SK-N-MC (cell line): Measurements from ENCODE around the gene MZB1.

ENCODE experiments used
- DNase-seq: peaks from one replicate; pipeline ENCODE4 v3.0.0-alpha.2; 2011; ENCODE audit warnings: low read depth, low spot score
- H3K27ac ChIP-seq: fragments of 200-600 bp; sonication (generic); 2 replicates; pipeline ENCODE4 v1.5.1; 2016; ENCODE audit warnings: mixed run types
- H3K36me3 ChIP-seq: fragments of 200-600 bp; sonication (generic); 2 replicates; pipeline ENCODE4 v1.6.1; 2017; ENCODE audit warnings: antibody characterized with exemption, low read length, mixed read lengths; ENCODE audit not compliant: insufficient read depth
- H3K4me3 ChIP-seq: fragments of 200-600 bp; sonication (generic); 2 replicates; pipeline ENCODE4 v1.5.1; 2016
- H3K9ac ChIP-seq: fragments of 200-600 bp; sonication (generic); 2 replicates; pipeline ENCODE4 v1.8.0; 2017; ENCODE audit warnings: mixed run types, mixed read lengths; ENCODE audit not compliant: insufficient read length
- H3K9me3 ChIP-seq: fragments of 200-600 bp; sonication (generic); 2 replicates; pipeline ENCODE4 v1.6.1; 2017; ENCODE audit warnings: low read depth, mild to moderate bottlenecking, antibody characterized with exemption, low read length, moderate library complexity, mixed read lengths
- EZH2 ChIP-seq: fragments of 200-600 bp; sonication (generic); IDR thresholded peaks from one replicate; pipeline ENCODE4 v1.6.1; 2017; ENCODE audit warnings: antibody characterized with exemption
- FOXP2 ChIP-seq: optimal IDR thresholded peaks from 2 replicates; pipeline ENCODE3; 2011; ENCODE audit warnings: mild to moderate bottlenecking, moderate library complexity; ENCODE audit not compliant: insufficient read depth; ENCODE audit errors: extremely low read length, control extremely low read depth
- POLR2AphosphoS5 ChIP-seq: IDR thresholded peaks from 2 replicates; pipeline ENCODE4 v1.6.1; 2012; ENCODE audit warnings: mild to moderate bottlenecking, low read depth, low read length, borderline replicate concordance

Gene MZB1

DNA sequence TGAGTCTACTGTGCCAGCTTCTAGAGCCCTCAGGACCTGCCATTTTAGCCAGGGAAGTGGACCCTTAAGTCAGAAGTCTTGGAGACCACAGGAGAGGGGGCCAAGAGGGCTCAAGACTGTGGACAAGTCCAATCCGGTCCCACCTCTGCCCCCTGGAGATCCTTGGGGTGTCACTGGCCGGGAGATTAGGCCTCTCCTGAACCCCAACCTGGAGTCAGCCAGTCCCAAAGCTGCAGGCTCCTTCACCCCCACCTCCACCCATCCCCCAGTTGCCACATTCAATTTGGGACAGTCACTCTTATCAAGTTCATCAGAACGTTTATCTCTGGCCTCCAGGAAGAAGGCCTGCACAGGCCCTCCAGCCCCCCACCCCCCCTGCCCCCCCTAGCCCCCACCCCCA lies 6.9 kb downstream of the MZB1 start:
- DNase-seq, result no peak
- no peaks in the 10 kb centered on the region for H3K9me3 ChIP-seq
- no peak for TF ChIP-seq FOXP2
- TF ChIP-seq POLR2AphosphoS5, result no peak
- no peak for TF ChIP-seq EZH2
- no peak overlapping the region for H3K27ac ChIP-seq
- H3K4me3 ChIP-seq, result no peak overlapping the region
- no peak overlapping the region for H3K9ac ChIP-seq
- no peaks in the 10 kb centered on the region for H3K36me3 ChIP-seq

DNA sequence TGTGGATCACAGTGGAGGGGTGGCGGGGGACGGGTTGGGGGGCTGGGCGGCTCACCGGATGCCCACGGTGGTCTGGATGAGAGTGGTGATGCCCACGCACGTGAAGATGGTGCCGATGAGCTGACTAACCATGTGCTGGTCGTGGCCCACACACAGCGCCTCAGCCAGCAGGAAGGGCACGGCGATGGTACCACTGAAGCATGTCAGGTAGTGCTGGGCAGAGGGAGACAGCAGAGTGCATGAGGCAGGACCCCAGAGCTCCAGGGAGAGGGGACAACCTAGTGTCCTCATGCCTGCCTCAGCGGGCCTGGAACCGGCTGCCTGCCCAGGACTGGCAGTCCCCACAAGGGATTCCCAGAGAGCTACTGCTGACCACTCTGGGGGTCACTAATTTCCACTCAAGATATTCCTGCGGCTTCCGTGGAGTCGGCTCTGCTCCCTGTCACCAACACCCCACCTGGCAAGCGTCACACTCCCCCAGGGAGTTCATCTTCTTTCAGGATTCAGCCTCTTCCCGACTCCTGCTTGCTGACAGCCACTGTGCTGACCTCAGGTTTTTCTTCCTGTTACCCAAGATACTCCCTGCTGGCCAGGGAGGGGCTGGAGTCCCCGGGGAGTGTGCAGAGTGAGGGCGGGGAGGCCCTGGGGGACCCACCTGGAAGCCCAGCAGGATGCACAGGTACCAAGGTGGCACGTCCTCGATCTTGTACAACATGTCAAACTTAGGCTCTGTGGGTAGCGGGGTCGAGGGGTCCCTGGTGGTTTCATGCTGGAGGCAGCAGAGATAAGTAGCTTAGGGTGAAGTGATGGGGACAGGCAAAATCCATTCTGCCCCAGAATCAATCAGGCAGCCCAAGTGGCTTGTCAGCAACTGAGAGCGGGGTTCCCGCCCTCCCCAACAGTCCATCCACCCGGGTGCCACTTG lies 7.6 kb downstream of the MZB1 start:
- H3K9ac ChIP-seq, result no peak overlapping the region
- TF ChIP-seq FOXP2, result no peak
- TF ChIP-seq POLR2AphosphoS5, result no peak
- no peak for TF ChIP-seq EZH2
- no peak overlapping the region for H3K4me3 ChIP-seq
- no peak overlapping the region for H3K27ac ChIP-seq
- H3K36me3 ChIP-seq, result no peaks in the 10 kb centered on the region
- no peak for DNase-seq
- H3K9me3 ChIP-seq, result no peaks in the 10 kb centered on the region

- Histone ChIP-seq H3K9me3 (no peaks in the 10 kb centered on the region), H3K4me3 (no peak overlapping the region), H3K36me3 (no peaks in the 10 kb centered on the region), H3K27ac (no peak overlapping the region), H3K9ac (no peak overlapping the region)
- no peak for TF ChIP-seq FOXP2
- TF ChIP-seq POLR2AphosphoS5, result no peak
- TF ChIP-seq EZH2, result no peak
- DNase-seq, result no peak
Observed at GRCh38 chr5:139379626-139380449, 9.9 kb downstream of the MZB1 start.

GRCh38 chr5:139378941-139379361 lies 10.8 kb downstream of the MZB1 start:
- TF ChIP-seq EZH2, result no peak
- TF ChIP-seq POLR2AphosphoS5, result no peak
- no peak for TF ChIP-seq FOXP2
- H3K9ac ChIP-seq, result no peak overlapping the region

DNA sequence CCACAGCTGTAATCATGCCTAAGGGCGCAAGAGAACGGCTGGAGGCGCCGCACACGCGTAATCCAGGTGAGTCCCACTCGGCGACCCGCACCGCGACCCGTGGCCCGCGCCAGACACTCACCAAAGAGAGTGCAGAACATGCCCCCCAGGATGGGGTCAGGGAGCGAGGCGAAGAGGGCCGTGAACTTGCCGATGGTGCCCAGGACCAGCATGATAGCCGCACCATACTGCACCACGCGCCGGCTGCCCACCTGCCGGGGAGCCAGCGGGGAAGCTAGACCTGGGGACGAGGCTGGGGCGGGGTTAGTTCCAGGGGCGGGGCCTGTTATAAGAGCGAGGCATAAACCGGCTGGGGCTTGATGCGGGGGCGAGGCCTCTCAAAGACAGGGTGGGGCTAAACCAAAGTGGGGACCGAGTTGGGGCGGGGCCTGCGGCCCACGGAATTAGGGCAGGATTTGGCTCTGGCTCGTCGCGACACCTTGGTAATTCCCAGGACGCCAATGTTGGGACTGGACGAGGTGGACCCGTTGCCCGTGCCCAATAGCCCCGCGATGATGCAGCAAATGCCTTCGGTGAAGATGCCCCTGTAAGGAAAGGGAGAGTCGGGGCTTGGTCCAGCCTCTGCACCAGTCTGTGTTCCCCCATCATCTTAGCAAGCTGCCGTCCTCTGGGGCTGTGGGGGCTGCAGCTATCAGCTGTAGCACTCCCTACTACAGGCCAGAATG lies 11.4 kb downstream of the MZB1 start:
- Histone ChIP-seq H3K27ac (no peak overlapping the region), H3K36me3 (no peaks in the 10 kb centered on the region), H3K9ac (no peak overlapping the region), H3K9me3 (no peaks in the 10 kb centered on the region), H3K4me3 (no peak overlapping the region)
- no peak for DNase-seq
- TF ChIP-seq EZH2 (no peak), POLR2AphosphoS5 (no peak), FOXP2 (no peak)

More at GRCh38 chr5:139378941-139379361, 10.8 kb downstream of the MZB1 start:
- no peak overlapping the region for H3K4me3 ChIP-seq
- H3K9me3 ChIP-seq, result no peaks in the 10 kb centered on the region
- no peaks in the 10 kb centered on the region for H3K36me3 ChIP-seq
- DNase-seq, result no peak
- H3K27ac ChIP-seq, result no peak overlapping the region

- H3K27ac ChIP-seq, result no peak overlapping the region
- no peaks in the 10 kb centered on the region for H3K9me3 ChIP-seq
- H3K36me3 ChIP-seq, result no peaks in the 10 kb centered on the region; the same call in 1 of the 2 replicates
- H3K9ac ChIP-seq, result no peak overlapping the region
- no peak for DNase-seq
- no peak overlapping the region for H3K4me3 ChIP-seq
- TF ChIP-seq EZH2 (no peak), FOXP2 (no peak), POLR2AphosphoS5 (no peak)
Observed at GRCh38 chr5:139377226-139377625, 12.5 kb downstream of the MZB1 start.

GRCh38 chr5:139376364-139376763 lies 13.3 kb downstream of the MZB1 start:
- H3K4me3 ChIP-seq, result no peak overlapping the region
- H3K36me3 ChIP-seq, result peaks cover 8% of the 10 kb centered on the region
- no peaks in the 10 kb centered on the region for H3K9me3 ChIP-seq
- H3K27ac ChIP-seq, result no peak overlapping the region
- DNase-seq, result no peak
- TF ChIP-seq POLR2AphosphoS5 (no peak), FOXP2 (no peak), EZH2 (no peak)
- H3K9ac ChIP-seq, result no peak overlapping the region
